ENCODE measurements around the gene GFY.
A peak's percentile ranks its signal among the peaks of the same experiment; 100 is the strongest.

The GFY gene

GRCh38 chr19:49407079-49407478 is 18.1 kb upstream of the GFY start:
- Histone ChIP-seq H3K9me3 (ENCODE audit: control insufficient read depth, insufficient read depth, low read depth, low read length) (no peaks in the 10 kb centered on the region), H3K4me3 (ENCODE audit: low read depth, low read length) (no peak overlapping the region), H3K4me1 (ENCODE audit: control insufficient read depth, insufficient read depth, low read length) (peaks cover 10% of the 10 kb centered on the region), H3K36me3 (ENCODE audit: control insufficient read depth in 2 of 2, insufficient read depth in 1 of 2, low read length in 2 of 2) (no peaks in the 10 kb centered on the region), H3K27ac (ENCODE audit: extremely low read depth, low read depth, low read length) (no peak overlapping the region)
- ChIA-PET CTCF (interaction anchor here (1.0 to 1.7 kb wide), 3 partner anchors 9 to 66 kb away, joined by 3 to 16 read pairs (median 4); no protein-coding TSS in a partner anchor), POLR2A (interaction anchor here (0.9 kb wide), 1 partner anchor 14 kb away, joined by 3 read pairs; no protein-coding TSS in a partner anchor)
- TF ChIP-seq ZNF510 (tag by site-specific recombination; IDR thresholded peaks at IDR 0.05; ENCODE audit: insufficient replicate concordance) = no peak
- TF ChIP-seq REPIN1 (tag by site-specific recombination; IDR thresholded peaks at IDR 0.05; ENCODE audit: low read depth) = no peak
- TF ChIP-seq ZNF211 (tag by site-specific recombination; IDR thresholded peaks at IDR 0.05; ENCODE audit: low read depth) = no peak
- no peak for TF ChIP-seq ZNF791 (tag by site-specific recombination; IDR thresholded peaks at IDR 0.05)
- no peak for TF ChIP-seq GLI2 (tag by site-specific recombination; IDR thresholded peaks at IDR 0.05; ENCODE audit: borderline replicate concordance, low read depth)
- no peak for TF ChIP-seq ZNF433 (tag by site-specific recombination; IDR thresholded peaks at IDR 0.05; ENCODE audit: low read depth)
- TF ChIP-seq ZNF530 (tag by site-specific recombination; IDR thresholded peaks at IDR 0.05; ENCODE audit: low read depth) = no peak
- TF ChIP-seq ZNF549 (tag by site-specific recombination; IDR thresholded peaks at IDR 0.05) = no peak
- TF ChIP-seq ZNF529 (tag by site-specific recombination; IDR thresholded peaks at IDR 0.05; ENCODE audit: insufficient replicate concordance) = no peak
- TF ChIP-seq ZNF561 (tag by site-specific recombination; IDR thresholded peaks at IDR 0.05; ENCODE audit: borderline replicate concordance) = no peak
- TF ChIP-seq ZNF214 (tag by site-specific recombination; IDR thresholded peaks at IDR 0.05; ENCODE audit: borderline replicate concordance) = no peak
- no peak for TF ChIP-seq ZNF2 (tag by site-specific recombination; IDR thresholded peaks at IDR 0.05)
- no peak for TF ChIP-seq ZSCAN23 (tag by site-specific recombination; IDR thresholded peaks at IDR 0.05)
- TF ChIP-seq CTCF (tag by site-specific recombination; IDR thresholded peaks at IDR 0.05) = no peak
- no peak for TF ChIP-seq ZNF76 (tag by site-specific recombination; IDR thresholded peaks at IDR 0.05; ENCODE audit: borderline replicate concordance, low read depth)

GRCh38 chr19:49407482-49408015 is 17.6 kb upstream of the GFY start:
- ChIA-PET CTCF (interaction anchor here (1.0 to 1.6 kb wide), 2 partner anchors 8 to 66 kb away, joined by 3 to 4 read pairs; no protein-coding TSS in a partner anchor), POLR2A (interaction anchor here (0.9 kb wide), 1 partner anchor 13 kb away, joined by 3 read pairs; no protein-coding TSS in a partner anchor)
- Histone ChIP-seq H3K9me3 (ENCODE audit: control insufficient read depth, insufficient read depth, low read depth, low read length) (no peaks in the 10 kb centered on the region), H3K27ac (ENCODE audit: extremely low read depth, low read depth, low read length) (no peak overlapping the region), H3K36me3 (ENCODE audit: control insufficient read depth in 2 of 2, insufficient read depth in 1 of 2, low read length in 2 of 2) (no peaks in the 10 kb centered on the region), H3K4me3 (ENCODE audit: low read depth, low read length) (no peak overlapping the region), H3K4me1 (ENCODE audit: control insufficient read depth, insufficient read depth, low read length) (peaks cover 10% of the 10 kb centered on the region)
- TF ChIP-seq PRDM1 (tag by site-specific recombination; IDR thresholded peaks at IDR 0.05) (0 out of 2 replicates have a peak, but pooled peaks have one; percentile 23), IKZF3 (tag by site-specific recombination; IDR thresholded peaks at IDR 0.05) (no peak)

- H3K9me3 ChIP-seq (ENCODE audit: control insufficient read depth, insufficient read depth, low read depth, low read length) = no peaks in the 10 kb centered on the region
- ChIA-PET POLR2A (no interaction called here), CTCF (interaction anchor here (0.8 to 6.9 kb wide), 3 partner anchors 12 to 108 kb away, joined by 3 to 28 read pairs (median 11); no protein-coding TSS in a partner anchor)
- TF ChIP-seq SALL2 (tag by site-specific recombination; IDR thresholded peaks at IDR 0.05; ENCODE audit: borderline replicate concordance) (no peak), SCRT2 (tag by site-specific recombination; IDR thresholded peaks at IDR 0.05) (peak; percentile 71)
- H3K4me3 ChIP-seq (ENCODE audit: low read depth, low read length) = no peak overlapping the region
- no peak overlapping the region for H3K27ac ChIP-seq (ENCODE audit: extremely low read depth, low read depth, low read length)
- no peaks in the 10 kb centered on the region for H3K36me3 ChIP-seq (ENCODE audit: control insufficient read depth in 2 of 2, insufficient read depth in 1 of 2, low read length in 2 of 2)
- peaks cover 4% of the 10 kb centered on the region; the same call in 1 of the 2 replicates for H3K4me1 ChIP-seq (ENCODE audit: control insufficient read depth, insufficient read depth, low read length)
Measured at GRCh38 chr19:49408816-49409440, 16.3 kb upstream of the GFY start.
